Esophagus muscularis mucosa (tissue), 4 donors: ENCODE results near the gene BRMS1. TPM values are rescaled to one million over a fixed set of nuclear protein-coding genes. Genes with fewer than 3 reads are reported as not detected.

Source experiments
- DNase-seq: peaks from one replicate; pipeline ENCODE4 v3.0.0-alpha.2; 2017; ENCODE audit errors: extremely low spot score
- H3K27ac ChIP-seq, 4 donors: fragments of 200-600 bp; sonication (generic); replicated peaks in 1 of 4; 1 replicate in 3 of 4; 2 replicates in 1 of 4; pipeline ENCODE4 v1.5.1; 2016 to 2019; ENCODE audit warnings: mild to moderate bottlenecking in 1 of 4
- H3K27me3 ChIP-seq, 4 donors: fragments of 200-600 bp; sonication (generic); one replicate each; pipeline versions ENCODE4 v1.5.1 to v1.6.0; 2016 to 2019
- H3K36me3 ChIP-seq, 4 donors: fragments of 200-600 bp; sonication (generic); one replicate each; pipeline ENCODE4 v1.5.1; 2016 to 2019
- H3K4me1 ChIP-seq, 4 donors: fragments of 200-600 bp; sonication (generic); one replicate each; pipeline ENCODE4 v1.5.1; 2016 to 2019
- H3K4me3 ChIP-seq, 4 donors: fragments of 200-600 bp; sonication (generic); 1 replicate in 2 of 4; 2 replicates in 2 of 4; pipeline ENCODE4 v1.5.1; 2016 to 2019; ENCODE audit warnings: mild to moderate bottlenecking in 4 of 4, moderate library complexity in 1 of 4
- H3K9me3 ChIP-seq, 4 donors: fragments of 200-600 bp; sonication (generic); 1 replicate in 3 of 4; 2 replicates in 1 of 4; pipeline ENCODE4 v1.5.1; 2016 to 2019
- CTCF ChIP-seq, 3 experiments: fragments of 200-600 bp in 2 of 3; fragments of 450-650 bp in 1 of 3; sonication (generic) in 2 of 3; IDR thresholded peaks; one replicate each; pipeline ENCODE4 v1.5.1; 2017 to 2019; ENCODE audit warnings: antibody characterized with exemption in 3 of 3, mild to moderate bottlenecking in 2 of 3, moderate library complexity in 1 of 3
- EP300 ChIP-seq: sonication (generic); formaldehyde crosslinking; IDR thresholded peaks from one replicate; pipeline ENCODE4 v1.6.1; 2017; ENCODE audit warnings: antibody characterized with exemption
- POLR2A ChIP-seq: fragments of 450-650 bp; IDR thresholded peaks from one replicate; pipeline ENCODE4 v1.6.1; 2017; ENCODE audit warnings: antibody characterized with exemption, moderate library complexity, mild to moderate bottlenecking, low read depth
- POLR2AphosphoS5 ChIP-seq, 2 donors: sonication (generic); formaldehyde crosslinking; IDR thresholded peaks; one replicate each; pipeline ENCODE4 v1.6.1; 2017; ENCODE audit warnings: antibody characterized with exemption in 2 of 2
- WGBS: methylation state at CpG from one replicate; pipeline ENCODE4 v1.1.5; 2018; 5-methylcytosine and 5-hydroxymethylcytosine counted together
- intact Hi-C: fragments of 100-400 bp; cut with DNase I; formaldehyde crosslinking; loops from one replicate; pipeline ENCODE4 v1.15.1; 2023
- total RNA-seq, 4 donors: library from RNA; depleted of rRNA; stranded (reverse); fragments of >200 nt; gene quantifications; one replicate each; pipeline versions ENCODE4 v1.1.0 to v1.2.1, GENCODE V29; 2016

Gene BRMS1
- total RNA-seq, 4 donors from 2014 or later: 22.8 to 35.1 (median 34.1) TPM

- TF ChIP-seq POLR2A (no peak), EP300 (no peak), POLR2AphosphoS5 (IDR thresholded peaks at IDR 0.05) (no peak), CTCF (IDR thresholded peaks at IDR 0.05) (no peak)
- peaks cover 0 to 15% (median 0%) of the 10 kb centered on the region in 4 donors for H3K36me3 ChIP-seq
- H3K27me3 ChIP-seq: peaks cover 0 to 20% (median 0%) of the 10 kb centered on the region in 4 donors
- no peak overlapping the region for H3K4me3 ChIP-seq
- no peak for DNase-seq
- H3K27ac ChIP-seq: no peak overlapping the region
- intact Hi-C loops: no loop called here
- peaks cover 21 to 30% (median 27%) of the 10 kb centered on the region in 4 donors for H3K4me1 ChIP-seq
- WGBS: 85% methylated on average over 12 of the region's 15 CpGs
- no peaks in the 10 kb centered on the region for H3K9me3 ChIP-seq
Observed at GRCh38 chr11:66367561-66368312, 22.8 kb upstream of the BRMS1 start.

- no peak for TF ChIP-seq POLR2A
- no peak for TF ChIP-seq EP300
- TF ChIP-seq CTCF (IDR thresholded peaks at IDR 0.05): no peak
- TF ChIP-seq POLR2AphosphoS5 (IDR thresholded peaks at IDR 0.05): no peak
- Histone ChIP-seq H3K27me3 (peaks cover 0 to 12% (median 0%) of the 10 kb centered on the region in 4 donors), H3K4me1 (peaks cover 13 to 22% (median 19%) of the 10 kb centered on the region in 4 donors), H3K27ac (no peak overlapping the region), H3K4me3 (no peak overlapping the region), H3K9me3 (no peaks in the 10 kb centered on the region), H3K36me3 (peaks cover 0 to 15% (median 0%) of the 10 kb centered on the region in 4 donors)
- intact Hi-C loops: no loop called here
- 95% methylated on average over 7 of the region's 8 CpGs for WGBS
- DNase-seq: no peak
Observed at GRCh38 chr11:66366844-66367477, 22.1 kb upstream of the BRMS1 start.

- H3K4me3 ChIP-seq: no peak overlapping the region
- H3K9me3 ChIP-seq: no peaks in the 10 kb centered on the region
- H3K4me1 ChIP-seq: peaks cover 3 to 16% (median 11%) of the 10 kb centered on the region in 4 donors
- WGBS: 71% methylated on average over 14 of the region's 14 CpGs
- TF ChIP-seq POLR2AphosphoS5 (IDR thresholded peaks at IDR 0.05): no peak
- TF ChIP-seq EP300: no peak
- TF ChIP-seq POLR2A: no peak
- TF ChIP-seq CTCF (IDR thresholded peaks at IDR 0.05): no peak
- peaks cover 0 to 2% (median 0%) of the 10 kb centered on the region in 4 donors for H3K27me3 ChIP-seq
- H3K27ac ChIP-seq: no peak overlapping the region
- no peak for DNase-seq
- H3K36me3 ChIP-seq: peaks cover 0 to 15% (median 0%) of the 10 kb centered on the region in 4 donors
- intact Hi-C loops: no loop called here
Observed at GRCh38 chr11:66365711-66366619, 21.1 kb upstream of the BRMS1 start.

- DNase-seq: no peak
- Histone ChIP-seq H3K27me3 (no peaks in the 10 kb centered on the region), H3K4me1 (peaks cover 0 to 9% (median 4%) of the 10 kb centered on the region in 4 donors), H3K9me3 (no peaks in the 10 kb centered on the region), H3K36me3 (peaks cover 0 to 15% (median 0%) of the 10 kb centered on the region in 4 donors), H3K4me3 (no peak overlapping the region), H3K27ac (no peak overlapping the region)
- WGBS: 90% methylated on average over 6 of the region's 6 CpGs
- TF ChIP-seq POLR2AphosphoS5 (IDR thresholded peaks at IDR 0.05) (no peak), POLR2A (no peak), CTCF (IDR thresholded peaks at IDR 0.05) (no peak), EP300 (no peak)
- intact Hi-C loops: no loop called here
Observed at GRCh38 chr11:66365166-66365565, 20.3 kb upstream of the BRMS1 start.
